Subcutaneous adipose tissue (tissue), 4 donors: ENCODE data around the gene ZBTB32. TPM values are rescaled to one million over a fixed set of nuclear protein-coding genes. Genes with fewer than 3 reads are reported as not detected.

Experiments
- total RNA-seq, 4 donors: library from RNA; depleted of rRNA; stranded (reverse); fragments of >200 nt; gene quantifications; one replicate each; pipeline ENCODE4 v1.1.0, GENCODE V29; 2016
- TF ChIP-seq, protein P1 (sequence below): fragments of 450-650 bp; IDR thresholded peaks from one replicate; pipeline ENCODE4 v1.5.1; 2016; ENCODE audit warnings: low read depth, mild to moderate bottlenecking, control low read depth, antibody characterized with exemption, moderate library complexity

Gene ZBTB32
- total RNA-seq, 4 donors from 2014 or later = 0.33 TPM; not detected in 3

DNA sequence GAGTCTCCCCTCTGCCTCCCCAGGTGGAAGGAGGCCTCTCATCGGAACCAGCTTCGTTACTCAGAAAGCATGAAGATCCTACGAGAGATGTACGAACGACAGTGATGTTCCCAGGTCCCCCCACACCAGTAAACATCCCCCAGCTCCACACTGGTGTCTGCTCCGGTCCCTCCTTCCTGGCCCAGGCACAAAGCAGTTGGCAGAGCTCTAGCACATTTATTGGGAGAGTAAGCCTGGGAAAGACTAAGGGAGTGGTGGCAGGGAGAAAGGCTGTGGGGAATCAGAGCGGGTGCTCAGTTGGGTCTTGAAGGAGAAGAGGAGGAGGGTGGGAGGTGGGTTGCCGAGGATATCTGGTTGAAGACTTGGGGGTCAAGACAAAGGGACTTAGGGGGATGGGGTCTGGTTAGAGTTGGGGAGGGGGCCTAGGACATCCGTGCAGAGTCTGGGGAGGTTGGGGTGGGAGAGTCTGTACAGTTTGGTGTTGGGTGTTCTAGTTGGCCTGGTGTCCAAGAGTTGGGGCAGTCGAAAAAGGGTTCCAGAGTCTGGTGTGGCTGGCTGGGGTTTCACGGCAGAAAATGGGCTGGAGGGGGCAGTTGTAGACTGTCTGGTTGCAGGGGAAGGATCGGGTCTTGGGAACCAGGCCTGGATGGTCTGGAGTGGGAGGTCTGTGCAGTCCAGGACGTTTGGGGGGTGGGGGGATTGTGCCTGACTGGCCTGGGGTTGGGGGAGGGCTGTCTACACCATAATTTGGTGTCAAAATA is 50.2 kb downstream of the ZBTB32 start:
- TF ChIP-seq, protein P1, sequence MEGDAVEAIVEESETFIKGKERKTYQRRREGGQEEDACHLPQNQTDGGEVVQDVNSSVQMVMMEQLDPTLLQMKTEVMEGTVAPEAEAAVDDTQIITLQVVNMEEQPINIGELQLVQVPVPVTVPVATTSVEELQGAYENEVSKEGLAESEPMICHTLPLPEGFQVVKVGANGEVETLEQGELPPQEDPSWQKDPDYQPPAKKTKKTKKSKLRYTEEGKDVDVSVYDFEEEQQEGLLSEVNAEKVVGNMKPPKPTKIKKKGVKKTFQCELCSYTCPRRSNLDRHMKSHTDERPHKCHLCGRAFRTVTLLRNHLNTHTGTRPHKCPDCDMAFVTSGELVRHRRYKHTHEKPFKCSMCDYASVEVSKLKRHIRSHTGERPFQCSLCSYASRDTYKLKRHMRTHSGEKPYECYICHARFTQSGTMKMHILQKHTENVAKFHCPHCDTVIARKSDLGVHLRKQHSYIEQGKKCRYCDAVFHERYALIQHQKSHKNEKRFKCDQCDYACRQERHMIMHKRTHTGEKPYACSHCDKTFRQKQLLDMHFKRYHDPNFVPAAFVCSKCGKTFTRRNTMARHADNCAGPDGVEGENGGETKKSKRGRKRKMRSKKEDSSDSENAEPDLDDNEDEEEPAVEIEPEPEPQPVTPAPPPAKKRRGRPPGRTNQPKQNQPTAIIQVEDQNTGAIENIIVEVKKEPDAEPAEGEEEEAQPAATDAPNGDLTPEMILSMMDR = no peak

DNA sequence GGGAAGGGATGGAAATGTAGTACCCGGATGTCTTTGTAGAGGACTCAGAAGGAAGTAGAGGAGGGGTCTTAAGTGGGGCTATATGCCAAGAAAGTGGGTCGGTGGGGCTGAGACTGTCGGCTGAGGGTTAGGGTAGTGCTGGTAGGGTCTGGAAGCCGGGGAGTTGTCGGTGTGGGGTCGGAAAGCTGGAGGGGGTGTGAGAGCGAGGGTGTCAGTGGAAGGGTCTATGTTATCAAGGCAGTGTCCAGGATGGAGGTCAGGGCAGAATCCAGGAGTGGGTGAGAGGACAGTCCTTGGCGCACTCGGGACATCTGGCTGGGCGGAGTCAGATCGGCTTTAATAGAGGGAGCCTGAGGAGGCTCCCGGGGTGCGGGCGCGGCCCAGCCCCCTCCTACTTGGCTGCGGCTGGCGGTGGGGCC is 50.8 kb downstream of the ZBTB32 start:
- TF ChIP-seq, protein P1 = no peak

DNA sequence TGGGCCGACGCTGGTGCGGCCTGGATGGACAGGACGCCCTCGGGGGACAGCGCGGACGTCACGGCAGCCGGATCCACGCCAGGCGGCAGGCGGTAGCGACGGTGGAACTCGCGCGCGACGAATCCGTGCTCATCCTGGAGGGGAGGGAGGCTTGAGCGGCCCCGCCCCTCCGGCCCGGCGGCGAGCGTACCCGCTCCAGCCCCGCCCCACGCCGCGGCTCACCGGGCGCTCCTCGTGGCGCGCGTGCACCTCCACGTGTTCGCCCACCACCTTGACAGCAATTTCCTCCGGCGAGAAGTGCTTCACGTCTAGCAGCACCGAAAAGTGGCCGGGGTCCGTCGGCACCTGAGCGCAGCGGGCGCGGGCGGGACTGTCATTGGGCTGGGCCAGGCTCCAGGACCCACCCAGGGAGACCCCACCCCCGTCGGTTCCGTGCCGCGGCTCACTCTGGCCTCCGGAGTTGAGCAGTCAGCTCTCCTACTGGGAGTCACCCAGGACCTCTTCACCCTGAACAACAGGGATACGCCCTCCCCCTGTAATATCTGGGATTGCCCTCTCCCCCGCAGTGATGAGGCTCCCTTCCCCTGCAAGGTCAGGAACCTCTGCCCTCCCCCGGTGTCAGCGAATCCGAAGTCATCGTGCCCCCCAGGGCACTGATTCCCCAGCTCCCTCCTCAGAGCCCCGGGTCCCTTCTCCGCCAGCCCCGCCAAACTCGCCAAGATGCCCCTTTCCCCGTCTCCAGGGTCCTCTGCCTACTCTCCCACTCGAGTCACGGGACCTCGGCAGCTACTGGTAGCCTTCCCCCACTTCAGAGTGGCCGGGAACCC is 51.4 kb downstream of the ZBTB32 start:
- TF ChIP-seq, protein P1 = no peak

DNA sequence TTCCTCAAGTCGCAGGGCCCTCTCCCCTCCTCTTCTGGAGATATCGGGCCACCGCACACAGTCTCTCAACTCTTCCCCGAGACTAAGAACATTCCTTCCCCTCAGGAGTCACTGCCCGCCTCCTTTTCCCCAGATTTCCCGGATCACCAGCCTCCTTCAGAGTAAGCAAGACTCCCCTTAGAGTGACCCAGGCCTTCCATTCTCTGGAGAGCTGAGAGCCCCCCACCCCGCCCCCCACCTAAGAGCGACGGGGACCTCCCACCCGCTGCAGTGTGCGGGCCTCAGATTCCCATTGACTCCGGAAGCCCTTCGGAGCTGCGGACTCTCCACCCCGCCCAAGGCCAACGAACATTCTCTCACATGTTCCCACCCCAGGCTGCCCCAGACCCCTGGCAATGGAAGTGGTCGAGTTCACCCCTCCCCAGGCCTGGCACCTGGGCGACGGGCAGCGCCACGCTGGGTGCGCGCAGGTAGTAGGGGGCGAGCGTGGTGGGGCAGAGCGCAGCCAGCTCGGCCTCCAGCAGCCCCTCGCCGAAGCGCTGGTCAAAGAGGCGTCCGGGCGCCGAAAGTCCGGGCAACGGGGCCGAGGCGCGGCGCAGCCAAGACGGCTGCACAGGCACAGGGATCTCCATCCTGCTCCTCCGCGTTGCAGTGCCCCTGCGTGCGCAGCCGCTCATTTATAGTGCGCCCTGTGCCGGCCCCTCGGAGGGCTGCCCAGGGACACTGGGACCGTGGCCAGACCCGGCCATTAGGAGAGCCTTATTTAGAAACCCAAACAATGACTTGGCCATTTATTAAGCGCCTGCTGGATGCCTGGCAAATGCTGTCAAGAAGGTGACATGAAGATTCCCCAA is 52.2 kb downstream of the ZBTB32 start, which contains the start of gene HSPB6:
TSS of gene HSPB6 (minus strand) at position 653 of the 854 bp plus-strand sequence. CDS start at position 632, 21 bp downstream.
- TF ChIP-seq, protein P1 = no peak

DNA sequence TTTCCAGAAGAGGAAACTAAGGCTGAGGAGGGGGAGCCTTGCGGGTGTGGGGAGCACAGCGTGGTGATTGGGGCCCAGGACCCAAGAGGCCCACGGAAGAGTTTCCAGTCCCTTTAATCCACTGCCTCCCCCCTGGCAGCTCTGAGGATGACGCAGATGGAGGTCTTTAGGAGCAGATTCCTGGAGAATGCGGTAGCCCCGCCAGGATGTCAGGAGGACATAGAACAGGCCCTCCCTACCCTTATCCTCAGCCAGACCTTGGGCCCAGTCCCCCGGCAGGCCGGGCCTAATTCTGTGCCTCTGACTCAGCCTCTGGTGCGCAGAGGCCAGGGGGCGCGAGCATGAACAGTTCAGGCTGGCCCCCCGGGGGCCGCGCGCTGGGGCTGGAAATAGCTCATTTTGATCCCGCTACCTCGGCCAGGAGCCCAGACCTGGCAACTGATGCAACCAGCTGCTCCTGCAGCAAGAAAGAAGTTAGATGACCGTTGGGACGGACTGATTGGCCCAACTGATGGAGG is 52.9 kb downstream of the ZBTB32 start:
- TF ChIP-seq, protein P1 = no peak

DNA sequence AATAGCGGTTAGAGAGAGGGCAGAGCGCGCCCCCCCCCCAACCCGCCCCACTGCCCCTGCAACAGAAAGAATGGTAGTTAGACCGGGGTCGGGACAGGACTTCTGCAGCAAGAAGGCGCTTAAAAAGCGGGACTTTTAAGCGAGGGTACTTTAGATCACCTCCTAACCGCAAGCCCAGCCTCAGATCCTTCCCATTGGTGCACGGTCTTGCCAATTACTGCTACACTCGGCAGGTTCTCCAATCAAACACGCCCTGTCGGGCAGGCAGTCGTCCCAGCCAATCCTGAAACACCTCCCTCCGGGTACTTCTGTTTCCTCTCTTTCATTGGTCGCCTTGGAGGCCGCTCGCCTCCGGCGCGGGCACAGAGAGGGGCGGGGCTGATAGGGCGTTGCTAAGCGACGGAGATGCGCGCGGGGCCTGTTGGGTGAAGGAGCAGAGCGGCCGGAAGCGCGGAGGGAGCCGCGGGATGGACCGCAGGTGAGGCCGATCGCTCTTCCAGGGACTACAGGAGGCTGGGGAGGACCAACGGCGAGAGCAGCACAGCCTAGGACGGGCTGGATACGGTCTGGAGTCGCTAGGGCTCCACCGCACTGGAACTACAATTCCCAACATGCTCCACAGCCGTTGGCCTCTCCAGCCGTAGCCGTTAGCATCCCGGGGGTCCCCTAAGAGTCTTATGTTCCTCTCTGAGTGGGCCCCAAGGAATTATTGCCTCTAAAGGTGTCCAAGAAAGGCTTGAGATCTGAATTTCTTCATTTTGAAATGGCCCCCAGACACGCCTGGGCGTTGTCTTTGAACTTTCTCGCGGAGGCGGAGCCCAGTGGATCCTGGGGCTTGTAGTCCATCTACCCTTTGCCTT is 53.6 kb downstream of the ZBTB32 start, which contains the start of gene PROSER3:
TSS of gene PROSER3 (plus strand) at position 428 of the 860 bp plus-strand sequence. CDS start at position 468, 40 bp downstream.
- TF ChIP-seq, protein P1 = no peak
